Activated CD4-positive, alpha-beta T cell treated with anti-CD3 and anti-CD28 coated beads for 1 hour (primary cell): ENCODE data around the gene SFTPB.
"Not testable (repeated sequence)": the region's sequence is repeated elsewhere in the genome, so short reads cannot be mapped to it uniquely, and the experiment has no call there.

Experiments used
- DNase-seq: peaks from one replicate; pipeline ENCODE4 v3.0.0-alpha.2; 2020

SFTPB gene

GRCh38 chr2:85674417-85674816, 6.4 kb upstream of the SFTPB start:
- no peak for DNase-seq

GRCh38 chr2:85673716-85674375, 5.8 kb upstream of the SFTPB start:
- DNase-seq = no peak

- DNase-seq = no peak
Measured at GRCh38 chr2:85672456-85672855, 4.5 kb upstream of the SFTPB start.

GRCh38 chr2:85670416-85670815, 2.4 kb upstream of the SFTPB start:
- not testable (repeated sequence) for DNase-seq

- DNase-seq = no peak
Measured at GRCh38 chr2:85669549-85669948, 1.6 kb upstream of the SFTPB start.

GRCh38 chr2:85668857-85669142, 801 bp upstream of the SFTPB start:
- no peak for DNase-seq

GRCh38 chr2:85667561-85668008, 414 bp downstream of the SFTPB start:
- DNase-seq = no peak

- DNase-seq = no peak
Measured at GRCh38 chr2:85666435-85667316, 1.3 kb downstream of the SFTPB start.

GRCh38 chr2:85666016-85666415, 2.0 kb downstream of the SFTPB start:
- no peak for DNase-seq

- no peak for DNase-seq
Measured at GRCh38 chr2:85665264-85665937, 2.6 kb downstream of the SFTPB start.

GRCh38 chr2:85663594-85664565, 4.1 kb downstream of the SFTPB start:
- DNase-seq = no peak

GRCh38 chr2:85662899-85663593, 5.0 kb downstream of the SFTPB start:
- DNase-seq = no peak

GRCh38 chr2:85661139-85661858, 6.7 kb downstream of the SFTPB start:
- DNase-seq = no peak

GRCh38 chr2:85660725-85661124, 7.3 kb downstream of the SFTPB start:
- DNase-seq = no peak

GRCh38 chr2:85660301-85660700, 7.7 kb downstream of the SFTPB start:
- not testable (repeated sequence) for DNase-seq

- DNase-seq = no peak
Measured at GRCh38 chr2:85659324-85659981, 8.5 kb downstream of the SFTPB start.

GRCh38 chr2:85657399-85657798, 10.6 kb downstream of the SFTPB start:
- DNase-seq = not testable (repeated sequence)

GRCh38 chr2:85656468-85656867, 11.5 kb downstream of the SFTPB start:
- DNase-seq = no peak

- no peak for DNase-seq
Measured at GRCh38 chr2:85655961-85656417, 12.0 kb downstream of the SFTPB start.

- DNase-seq = no peak
Measured at GRCh38 chr2:85653996-85654395, 14.0 kb downstream of the SFTPB start.

GRCh38 chr2:85652056-85652455, 15.9 kb downstream of the SFTPB start:
- DNase-seq = no peak
